Activated CD8-positive, alpha-beta T cell treated with anti-CD3 and anti-CD28 coated beads, Interleukin-2, amount 10 ng/mL, durations not matched to agents 7 days and 5 days (primary cell): ENCODE data around the gene HSPA12B. TPM values are rescaled to one million over a fixed set of nuclear protein-coding genes. Genes with fewer than 3 reads are reported as not detected.
A peak's percentile ranks its signal among the peaks of the same experiment; 100 is the strongest.

Experiments
- ATAC-seq: fragments of 150-1000 bp; cut with Tn5 transposase; one replicate; pipeline ENCODE4 v1.10.0; 2021; ENCODE audit warnings: moderate library complexity
- CTCF ChIA-PET: fragments of 350-600 bp; sonication (Branson Sonifier 250); formaldehyde crosslinking; loops from one replicate; lab custom pipeline; 2021; ENCODE audit warnings: antibody characterized with exemption; lab: Charles Lee
- POLR2A ChIA-PET: fragments of 350-600 bp; sonication (Branson Sonifier 250); formaldehyde crosslinking; loops from one replicate; lab custom pipeline; 2021; ENCODE audit warnings: antibody characterized with exemption; lab: Charles Lee
- DNase-seq: peaks from one replicate; pipeline ENCODE4 v3.0.0-alpha.2; 2020
- H3K27ac Mint-ChIP-seq: one replicate; pipeline ENCODE4 v1.8.0; 2021; ENCODE audit warnings: mild to moderate bottlenecking, mixed read lengths
- H3K27me3 Mint-ChIP-seq: one replicate; pipeline ENCODE4 v1.8.0; 2021; ENCODE audit warnings: low read depth, mixed read lengths
- H3K36me3 Mint-ChIP-seq: one replicate; pipeline ENCODE4 v1.8.0; 2021; ENCODE audit warnings: low read depth, mixed read lengths
- H3K4me1 Mint-ChIP-seq: one replicate; pipeline ENCODE4 v1.8.0; 2021; ENCODE audit warnings: low read depth, mixed read lengths
- H3K4me3 Mint-ChIP-seq: one replicate; pipeline ENCODE4 v1.8.0; 2021; ENCODE audit warnings: mild to moderate bottlenecking, mixed read lengths
- H3K9me3 Mint-ChIP-seq: one replicate; pipeline ENCODE4 v1.8.0; 2022; ENCODE audit warnings: mixed read lengths; ENCODE audit not compliant: insufficient read depth
- total RNA-seq, 2 experiments: library from RNA; stranded (reverse); gene quantifications; one replicate each; pipeline ENCODE4 v1.2.3, GENCODE V29; 2021

Gene HSPA12B
- total RNA-seq, 2 experiments from 2014 or later: not detected

GRCh38 chr20:3795511-3796468, 63.3 kb downstream of the HSPA12B start, which contains the start of gene CDC25B:
TSS of gene CDC25B (plus strand) at chr20:3796310. CDS start at chr20:3796532, 222 bp downstream.
- ATAC-seq (peak; percentile 79), DNase-seq (peak; percentile 97)
- Mint-ChIP-seq H3K4me3 (peak within 1 kb of the TSS; percentile 93), H3K36me3 (peaks cover 46% of the 10 kb centered on the region), H3K27me3 (no peaks in the 10 kb centered on the region), H3K4me1 (peaks cover 41% of the 10 kb centered on the region), H3K27ac (peak within 1 kb of the TSS; percentile 98), H3K9me3 (no peaks in the 10 kb centered on the region)
- POLR2A ChIA-PET: interaction anchor here (0.8 to 3.1 kb wide), 7 partner anchors 9 to 23 kb away, joined by 4 to 44 read pairs (median 7); partner anchors contain the start of genes AP5S1 and CENPB
- CTCF ChIA-PET: interaction anchor here (1.3 to 2.6 kb wide), 3 partner anchors 9 to 23 kb away, joined by 4 to 29 read pairs (median 8); partner anchors contain the start of genes AP5S1 and CENPB

DNA sequence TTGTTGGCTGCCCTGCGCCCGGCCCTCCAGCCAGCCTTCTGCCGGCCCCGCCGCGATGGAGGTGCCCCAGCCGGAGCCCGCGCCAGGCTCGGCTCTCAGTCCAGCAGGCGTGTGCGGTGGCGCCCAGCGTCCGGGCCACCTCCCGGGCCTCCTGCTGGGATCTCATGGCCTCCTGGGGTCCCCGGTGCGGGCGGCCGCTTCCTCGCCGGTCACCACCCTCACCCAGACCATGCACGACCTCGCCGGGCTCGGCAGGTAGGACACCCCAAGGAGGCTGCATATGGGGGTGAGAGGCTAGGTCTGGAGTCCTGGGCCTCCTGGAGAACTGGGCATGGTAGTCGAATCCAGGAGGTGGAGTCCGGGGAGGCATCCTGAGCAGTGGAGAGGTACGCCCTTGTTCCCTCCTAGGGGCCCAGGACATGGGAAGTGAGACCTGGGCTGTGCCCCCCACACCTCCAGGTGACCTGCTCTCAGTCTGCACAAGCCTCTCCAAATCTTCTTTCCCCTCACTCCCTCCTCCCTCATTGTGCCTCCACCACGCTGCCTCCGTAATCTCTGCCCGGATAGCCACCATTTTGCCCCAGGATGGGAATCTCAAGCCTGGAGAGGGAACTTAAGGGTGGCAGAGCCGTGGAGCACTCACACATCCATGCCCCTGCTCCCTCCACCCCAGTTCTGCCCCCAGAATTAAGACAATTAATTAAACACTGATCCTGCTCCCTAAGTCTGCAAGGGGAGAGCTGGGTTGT, 64.2 kb downstream of the HSPA12B start:
- Mint-ChIP-seq H3K9me3 (no peaks in the 10 kb centered on the region), H3K4me3 (peak overlapping the region; percentile 92), H3K27ac (peak overlapping the region; percentile 95), H3K4me1 (peaks cover 45% of the 10 kb centered on the region), H3K27me3 (no peaks in the 10 kb centered on the region), H3K36me3 (peaks cover 55% of the 10 kb centered on the region)
- POLR2A ChIA-PET: interaction anchor here (1.1 to 3.1 kb wide), 4 partner anchors 10 to 22 kb away, joined by 5 to 44 read pairs (median 13); partner anchors contain the start of genes AP5S1 and CENPB
- CTCF ChIA-PET: interaction anchor here (1.3 to 2.6 kb wide), 3 partner anchors 10 to 23 kb away, joined by 4 to 29 read pairs (median 8); partner anchors contain the start of genes AP5S1 and CENPB
- DNase-seq: no peak
- ATAC-seq: peak; percentile 1

DNA sequence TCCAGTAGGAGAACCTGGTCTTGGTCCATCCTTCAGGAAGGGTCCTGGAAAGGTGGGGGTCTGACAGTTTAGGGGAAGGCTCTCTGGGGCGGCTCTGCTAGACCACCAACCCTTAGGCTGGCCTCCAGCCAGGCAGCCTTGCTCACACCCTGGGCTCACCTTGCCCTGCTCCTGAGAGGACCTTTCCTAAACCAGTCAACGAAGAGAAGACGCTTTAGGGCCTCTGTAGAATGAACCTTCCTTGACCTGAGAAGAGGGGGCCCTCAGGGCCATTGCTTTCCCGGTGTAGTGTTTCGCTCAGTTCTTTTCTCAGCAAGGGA, 64.7 kb downstream of the HSPA12B start:
- Mint-ChIP-seq H3K36me3 (peaks cover 60% of the 10 kb centered on the region), H3K4me3 (peak overlapping the region; percentile 92), H3K27ac (peak overlapping the region; percentile 95), H3K4me1 (peaks cover 45% of the 10 kb centered on the region), H3K9me3 (no peaks in the 10 kb centered on the region), H3K27me3 (no peaks in the 10 kb centered on the region)
- POLR2A ChIA-PET: interaction anchor here (3.1 kb wide), 1 partner anchor 21 kb away, joined by 44 read pairs; the partner anchor contains the start of gene AP5S1
- CTCF ChIA-PET: no interaction called here
- DNase-seq (no peak), ATAC-seq (no peak)

GRCh38 chr20:3797592-3798372, 65.3 kb downstream of the HSPA12B start:
- no peaks in the 10 kb centered on the region for H3K9me3 Mint-ChIP-seq
- DNase-seq (peak; percentile 83), ATAC-seq (peak; percentile 37)
- peaks cover 66% of the 10 kb centered on the region for H3K36me3 Mint-ChIP-seq
- no peaks in the 10 kb centered on the region for H3K27me3 Mint-ChIP-seq
- peaks cover 50% of the 10 kb centered on the region for H3K4me1 Mint-ChIP-seq
- H3K27ac Mint-ChIP-seq: peak overlapping the region; percentile 95
- POLR2A ChIA-PET: interaction anchor here (0.9 to 3.1 kb wide), 3 partner anchors 15 to 21 kb away, joined by 3 to 44 read pairs (median 4); partner anchors contain the start of gene AP5S1
- H3K4me3 Mint-ChIP-seq: peak overlapping the region; percentile 92
- CTCF ChIA-PET: interaction anchor here (1.4 to 4.2 kb wide), 2 partner anchors 13 to 22 kb away, joined by 4 to 30 read pairs; partner anchors contain the start of gene AP5S1

- DNase-seq (no peak), ATAC-seq (no peak)
- Mint-ChIP-seq H3K4me1 (peaks cover 54% of the 10 kb centered on the region), H3K4me3 (peak overlapping the region; percentile 92), H3K27me3 (no peaks in the 10 kb centered on the region), H3K27ac (peak overlapping the region; percentile 95), H3K9me3 (no peaks in the 10 kb centered on the region), H3K36me3 (peaks cover 72% of the 10 kb centered on the region)
- ChIA-PET CTCF (interaction anchor here (1.4 to 4.2 kb wide), 2 partner anchors 13 to 21 kb away, joined by 4 to 30 read pairs; partner anchors contain the start of gene AP5S1), POLR2A (interaction anchor here (0.9 to 1.5 kb wide), 3 partner anchors 12 to 17 kb away, joined by 3 to 4 read pairs (median 4); partner anchors contain the start of gene CENPB)
These were observed 65.9 kb downstream of the HSPA12B start for GRCh38 chr20:3798373-3798768.

GRCh38 chr20:3798908-3799248, 66.4 kb downstream of the HSPA12B start:
- Mint-ChIP-seq H3K27me3 (no peaks in the 10 kb centered on the region), H3K4me1 (peaks cover 59% of the 10 kb centered on the region), H3K27ac (peak overlapping the region; percentile 95), H3K36me3 (peaks cover 77% of the 10 kb centered on the region), H3K9me3 (no peaks in the 10 kb centered on the region), H3K4me3 (peak overlapping the region; percentile 92)
- ChIA-PET POLR2A (interaction anchor here (1.0 to 1.5 kb wide), 4 partner anchors 12 to 22 kb away, joined by 3 to 5 read pairs (median 4); partner anchors contain the start of genes AP5S1 and CENPB), CTCF (interaction anchor here (1.0 to 4.2 kb wide), 3 partner anchors 12 to 56 kb away, joined by 3 to 30 read pairs (median 4); partner anchors contain the start of gene AP5S1)
- DNase-seq (no peak), ATAC-seq (peak; percentile 8)

GRCh38 chr20:3800256-3800877, 67.9 kb downstream of the HSPA12B start:
- Mint-ChIP-seq H3K27ac (peak overlapping the region; percentile 95), H3K4me3 (peak overlapping the region; percentile 92), H3K4me1 (peaks cover 63% of the 10 kb centered on the region), H3K36me3 (peaks cover 88% of the 10 kb centered on the region), H3K27me3 (no peaks in the 10 kb centered on the region), H3K9me3 (no peaks in the 10 kb centered on the region)
- CTCF ChIA-PET: interaction anchor here (2.7 to 4.2 kb wide), 2 partner anchors 14 to 19 kb away, joined by 12 to 30 read pairs; partner anchors contain the start of gene AP5S1
- DNase-seq: no peak
- POLR2A ChIA-PET: interaction anchor here (1.3 to 1.4 kb wide), 3 partner anchors 10 to 16 kb away, joined by 4 to 5 read pairs (median 5); no protein-coding TSS in a partner anchor
- ATAC-seq: no peak

DNA sequence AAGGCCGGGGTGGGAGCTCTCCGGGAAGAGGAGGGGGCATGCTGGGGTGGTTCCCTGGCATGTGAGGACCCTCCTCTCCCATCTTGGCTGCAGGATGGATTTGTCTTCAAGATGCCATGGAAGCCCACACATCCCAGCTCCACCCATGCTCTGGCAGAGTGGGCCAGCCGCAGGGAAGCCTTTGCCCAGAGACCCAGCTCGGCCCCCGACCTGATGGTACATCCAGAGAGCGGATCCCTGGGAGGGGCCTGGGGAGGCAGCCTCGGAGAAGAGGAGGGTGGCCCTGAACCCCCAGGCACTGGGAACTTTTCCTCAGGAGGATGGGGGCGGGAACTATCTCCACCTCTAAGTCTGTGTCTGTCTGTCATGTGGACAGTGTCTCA, 68.4 kb downstream of the HSPA12B start:
- Mint-ChIP-seq H3K9me3 (no peaks in the 10 kb centered on the region), H3K27ac (peak overlapping the region; percentile 5), H3K4me1 (peaks cover 65% of the 10 kb centered on the region), H3K4me3 (no peak overlapping the region), H3K27me3 (no peaks in the 10 kb centered on the region), H3K36me3 (peaks cover 92% of the 10 kb centered on the region)
- DNase-seq: no peak
- ChIA-PET POLR2A (interaction anchor here (1.3 kb wide), 1 partner anchor 15 kb away, joined by 5 read pairs; no protein-coding TSS in a partner anchor), CTCF (interaction anchor here (2.7 to 4.2 kb wide), 2 partner anchors 14 to 19 kb away, joined by 12 to 30 read pairs; partner anchors contain the start of gene AP5S1)
- no peak for ATAC-seq

GRCh38 chr20:3801299-3801698, 68.8 kb downstream of the HSPA12B start:
- DNase-seq: no peak

More at GRCh38 chr20:3801299-3801698, 68.8 kb downstream of the HSPA12B start:
- ChIA-PET CTCF (interaction anchor here (2.7 to 4.2 kb wide), 2 partner anchors 13 to 18 kb away, joined by 12 to 30 read pairs; partner anchors contain the start of gene AP5S1), POLR2A (interaction anchor here (1.3 kb wide), 1 partner anchor 15 kb away, joined by 5 read pairs; no protein-coding TSS in a partner anchor)
- peaks cover 95% of the 10 kb centered on the region for H3K36me3 Mint-ChIP-seq
- ATAC-seq: no peak
- H3K27ac Mint-ChIP-seq: peak overlapping the region; percentile 34
- no peaks in the 10 kb centered on the region for H3K9me3 Mint-ChIP-seq
- H3K4me1 Mint-ChIP-seq: peaks cover 68% of the 10 kb centered on the region
- H3K4me3 Mint-ChIP-seq: no peak overlapping the region
- H3K27me3 Mint-ChIP-seq: no peaks in the 10 kb centered on the region
